Measurements from ENCODE around the gene ABI3BP.

GRCh38 chr3:100966049-100966491, 27.2 kb downstream of the ABI3BP start:
- TF ChIP-seq GATA2 (IDR thresholded peaks at IDR 0.05; ENCODE audit: low read depth, low read length), result peak; percentile 66
- TF ChIP-seq GATA3 (IDR thresholded peaks at IDR 0.05; ENCODE audit: low read depth, low read length), result peak; percentile 37; the same call in 1 of the 2 replicates

Data from SH-SY5Y (cell line).